ENCODE results near the gene CFAP300. TPM values are rescaled to one million over a fixed set of nuclear protein-coding genes. Genes with fewer than 3 reads are reported as not detected.

Gene CFAP300
- total and polyA plus RNA-seq, 2 of the 8 experiments (the other 6 are each of a cell fraction or from before 2014, with no cell fraction given), result 2.1 to 2.8 TPM

GRCh38 chr11:102109896-102110760 is 62.9 kb downstream of the CFAP300 start, which contains the start of gene YAP1 (continued):
- peak; percentile 97 for TF ChIP-seq ASH2L (IDR thresholded peaks at IDR 0.05; ENCODE audit: low read length)
- peak; percentile 90 for TF ChIP-seq TEAD4 (IDR thresholded peaks at IDR 0.05; ENCODE audit: low read depth, low read length)
- peak; percentile 53; the same call in 1 of the 2 replicates for TF ChIP-seq ATF2 (IDR thresholded peaks at IDR 0.05; ENCODE audit: low read length)
- TF ChIP-seq SIRT6 (IDR thresholded peaks at IDR 0.05; ENCODE audit: low read length), result no peak
- TF ChIP-seq RBBP5 (IDR thresholded peaks at IDR 0.05; ENCODE audit: borderline replicate concordance, low read depth, low read length), result no peak; the same call in 1 of the 2 replicates
- no peak for TF ChIP-seq EZH2 (IDR thresholded peaks at IDR 0.05; ENCODE audit: low read depth, low read length, severe bottlenecking)
- no peak for TF ChIP-seq RFX5 (IDR thresholded peaks at IDR 0.05; ENCODE audit: borderline replicate concordance, low read depth, low read length)
- TF ChIP-seq CTCF (IDR thresholded peaks at IDR 0.05; ENCODE audit: control extremely low read depth in 1 of 3, insufficient read depth in 1 of 3, low read depth in 1 of 3, low read length in 3 of 3), result no peak
- peak; percentile 76; the same call in 1 of the 2 replicates for TF ChIP-seq POLR2AphosphoS5 (IDR thresholded peaks at IDR 0.05; ENCODE audit: low read depth, low read length)
- peak; percentile 33 to 85; a peak in 2 of 3 replicates for TF ChIP-seq EP300 (IDR thresholded peaks at IDR 0.05; ENCODE audit: borderline replicate concordance in 1 of 2, low read depth in 2 of 2, low read length in 2 of 2)
- no peak for TF ChIP-seq SUZ12 (IDR thresholded peaks at IDR 0.05; ENCODE audit: low read length)
- TF ChIP-seq USF2 (IDR thresholded peaks at IDR 0.05; ENCODE audit: low read length), result peak; percentile 85
- TF ChIP-seq BCL11A (IDR thresholded peaks at IDR 0.05; ENCODE audit: low read depth in 2 of 2, low read length in 2 of 2), result no peak
- peak; percentile 70 for TF ChIP-seq PHF8 (conservative IDR thresholded peaks at IDR 0.05; ENCODE audit: low read depth, low read length)
- peak; percentile 71 for TF ChIP-seq KDM4A (IDR thresholded peaks at IDR 0.05; ENCODE audit: low read depth, low read length, severe bottlenecking)
- TF ChIP-seq CHD2 (IDR thresholded peaks at IDR 0.05; ENCODE audit: low read length), result no peak

All from H1 (cell line).